ENCODE data around the gene SLC27A1. TPM values are rescaled to one million over a fixed set of nuclear protein-coding genes. Genes with fewer than 3 reads are reported as not detected.

Gene SLC27A1
- total and polyA plus RNA-seq, 9 of the 15 experiments (the other 6 are each of a cell fraction or from before 2014, with no cell fraction given), result 0.06 to 3.0 (median 1.1) TPM

DNA sequence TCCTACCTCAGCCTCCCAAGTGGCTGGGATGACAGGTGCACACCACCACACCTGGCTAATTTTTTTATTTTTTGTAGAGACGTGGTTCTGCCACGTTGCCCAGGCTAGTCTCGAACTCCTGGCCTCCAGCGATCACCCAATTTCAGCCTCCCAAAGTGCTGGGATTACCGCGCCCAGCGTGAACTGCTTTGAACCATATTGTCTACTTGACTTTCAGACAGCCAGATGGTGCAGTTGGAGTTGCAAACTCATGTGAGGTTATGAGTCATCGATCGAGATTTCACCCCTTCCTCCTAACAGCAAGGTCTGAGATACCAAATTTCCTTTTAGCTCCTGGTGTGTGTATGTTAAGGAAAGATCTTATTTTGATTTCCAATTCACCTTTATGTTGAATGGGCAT, 2.7 kb downstream of the SLC27A1 start (continued):
- no peak for TF ChIP-seq SRSF7 (optimal IDR thresholded peaks at IDR 0.05; ENCODE audit: low read depth, low read length)
- TF ChIP-seq TSHZ1 (CRISPR knock-in tag; IDR thresholded peaks at IDR 0.05), result no peak
- no peak for TF ChIP-seq NUFIP1 (IDR thresholded peaks at IDR 0.05; ENCODE audit: partially characterized antibody)
- TF ChIP-seq TRIM24 (IDR thresholded peaks at IDR 0.05), result peak; percentile 18 to 46; a peak in 1 of 4 replicates
- TF ChIP-seq REST (IDR thresholded peaks at IDR 0.05; ENCODE audit: borderline replicate concordance), result peak; percentile 64; the same call in 1 of the 2 replicates
- no peak for TF ChIP-seq REST (CRISPR knock-in tag; IDR thresholded peaks at IDR 0.05; ENCODE audit: low read depth)
- no peak for TF ChIP-seq MCM7 (IDR thresholded peaks at IDR 0.05)
- TF ChIP-seq ERF (CRISPR knock-in tag; IDR thresholded peaks at IDR 0.05), result no peak
- no peak for TF ChIP-seq HNRNPUL1 (IDR thresholded peaks at IDR 0.05; ENCODE audit: low read length)
- TF ChIP-seq KDM1A (IDR thresholded peaks at IDR 0.05), result peak; percentile 75 to 89
- peak; percentile 36; the same call in 1 of the 2 replicates for TF ChIP-seq TEAD4 (IDR thresholded peaks at IDR 0.05; ENCODE audit: low read length)
- no peak for TF ChIP-seq TEAD4 (CRISPR knock-in tag; IDR thresholded peaks at IDR 0.05; ENCODE audit: borderline replicate concordance)
- no peak for TF ChIP-seq HMGN3 (IDR thresholded peaks at IDR 0.05; ENCODE audit: borderline replicate concordance, extremely low read depth, insufficient read length, low read depth, low read length)
- peak; percentile 46; the same call in 1 of the 2 replicates for TF ChIP-seq ARID3A (IDR thresholded peaks at IDR 0.05; ENCODE audit: borderline replicate concordance, low read depth, low read length)
- no peak for TF ChIP-seq HNRNPH1 (optimal IDR thresholded peaks at IDR 0.05; ENCODE audit: low read depth, low read length)
- TF ChIP-seq, protein P1, sequence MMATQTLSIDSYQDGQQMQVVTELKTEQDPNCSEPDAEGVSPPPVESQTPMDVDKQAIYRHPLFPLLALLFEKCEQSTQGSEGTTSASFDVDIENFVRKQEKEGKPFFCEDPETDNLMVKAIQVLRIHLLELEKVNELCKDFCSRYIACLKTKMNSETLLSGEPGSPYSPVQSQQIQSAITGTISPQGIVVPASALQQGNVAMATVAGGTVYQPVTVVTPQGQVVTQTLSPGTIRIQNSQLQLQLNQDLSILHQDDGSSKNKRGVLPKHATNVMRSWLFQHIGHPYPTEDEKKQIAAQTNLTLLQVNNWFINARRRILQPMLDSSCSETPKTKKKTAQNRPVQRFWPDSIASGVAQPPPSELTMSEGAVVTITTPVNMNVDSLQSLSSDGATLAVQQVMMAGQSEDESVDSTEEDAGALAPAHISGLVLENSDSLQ (IDR thresholded peaks at IDR 0.05), result no peak
